Lung (tissue), 12 donors: Measurements from ENCODE around the gene ENSA. TPM values are rescaled to one million over a fixed set of nuclear protein-coding genes. Genes with fewer than 3 reads are reported as not detected.

Experiments used
- ATAC-seq: fragments of 200-7000 bp; cut with Tn5 transposase; one replicate; pipeline ENCODE4 v1.9.1; 2020; ENCODE audit warnings: moderate number of reproducible peaks; ENCODE audit not compliant: insufficient read depth, low FRiP score
- DNase-seq, 3 donors: peaks; one replicate each; pipeline ENCODE4 v3.0.0-alpha.2; 2013 to 2017
- H3K27ac ChIP-seq, 2 donors: one replicate each; pipeline ENCODE4 v1.5.1; 2013; ENCODE audit warnings: mild to moderate bottlenecking in 2 of 2, moderate library complexity in 2 of 2, control low read depth in 1 of 2, inconsistent platforms in 1 of 2, low read depth in 1 of 2, low read length in 1 of 2
- H3K27me3 ChIP-seq, 3 donors: one replicate each; pipeline ENCODE4 v1.5.1; 2013; ENCODE audit warnings: low read length in 2 of 3; ENCODE audit not compliant: control insufficient read depth in 3 of 3, insufficient read depth in 3 of 3
- H3K36me3 ChIP-seq, 4 donors: one replicate each; pipeline ENCODE4 v1.5.1; 2013; ENCODE audit warnings: low read length in 4 of 4, mild to moderate bottlenecking in 1 of 4, moderate library complexity in 1 of 4; ENCODE audit not compliant: control insufficient read depth in 4 of 4, insufficient read depth in 4 of 4
- H3K4me1 ChIP-seq, 5 donors: one replicate each; pipeline ENCODE4 v1.5.1; 2013; ENCODE audit warnings: low read length in 5 of 5, mild to moderate bottlenecking in 2 of 5, moderate library complexity in 1 of 5; ENCODE audit not compliant: control insufficient read depth in 5 of 5, insufficient read depth in 5 of 5
- H3K4me3 ChIP-seq: one replicate; pipeline ENCODE4 v1.5.1; 2013; ENCODE audit warnings: mild to moderate bottlenecking, control low read depth, moderate library complexity
- H3K9ac ChIP-seq, 2 donors: one replicate each; pipeline ENCODE4 v1.5.1; 2013; ENCODE audit warnings: low read length in 2 of 2, control low read depth in 1 of 2; ENCODE audit not compliant: insufficient read depth in 1 of 2
- H3K9me3 ChIP-seq, 4 donors: one replicate each; pipeline ENCODE4 v1.5.1; 2013; ENCODE audit warnings: low read length in 3 of 4, mild to moderate bottlenecking in 1 of 4, moderate library complexity in 1 of 4; ENCODE audit not compliant: control insufficient read depth in 4 of 4, insufficient read depth in 3 of 4
- CTCF ChIP-seq: IDR thresholded peaks from 2 replicates; pipeline ENCODE4 v1.5.1; 2012; ENCODE audit warnings: mild to moderate bottlenecking; ENCODE audit errors: control extremely low read depth, extremely low read depth
- WGBS, 2 donors: extraction: QIAGEN DNeasy Blood & Tissue Kit; methylation state at CpG; one replicate each; pipeline ENCODE4 v1.1.7; 2013; 5-methylcytosine and 5-hydroxymethylcytosine counted together
- polyA plus RNA-seq, 2 donors: library from polyadenylated mRNA; stranded (reverse); fragments of 200-250 nt; gene quantifications; one replicate each; pipeline ENCODE4 v1.2.1, GENCODE V29; 2013
- total RNA-seq, 2 donors: library from RNA; depleted of rRNA in 1 of 2; stranded (reverse); fragments of >200 nt in 1 of 2; gene quantifications; one replicate each; pipeline ENCODE4 v1.2.1, GENCODE V29; 2014 to 2021
- donor health status: control.
- donor health status: control.
- donor health status: Bipolar disorder and iron deficiency.
- donor health status: healthy.
- donor health status: DM: yes; HTN: yes; CAD: no.

The ENSA gene
- total and polyA plus RNA-seq, 4 donors: 133 to 245 (median 158) TPM

GRCh38 chr1:150622303-150622975, 7.0 kb downstream of the ENSA start:
- Histone ChIP-seq H3K36me3 (peaks cover 22 to 66% (median 38%) of the 10 kb centered on the region in 4 donors), H3K27ac (peak overlapping the region; percentile 6 to 49), H3K4me3 (no peak overlapping the region), H3K9me3 (no peaks in the 10 kb centered on the region), H3K27me3 (no peaks in the 10 kb centered on the region), H3K4me1 (peaks cover 0 to 26% (median 0%) of the 10 kb centered on the region in 5 donors), H3K9ac (no peak overlapping the region)
- DNase-seq (peak in 1 of 3 donors; percentile 11), ATAC-seq (no peak)
- TF ChIP-seq CTCF: no peak
- WGBS, 2 donors: 35 to 40% methylated on average over 8 of the region's 8 CpGs

- DNase-seq (peak; percentile 52 to 75 (median 58)), ATAC-seq (no peak)
- TF ChIP-seq CTCF: peak; percentile 62
- Histone ChIP-seq H3K27me3 (no peaks in the 10 kb centered on the region), H3K36me3 (peaks cover 24 to 64% (median 36%) of the 10 kb centered on the region in 4 donors), H3K9ac (no peak overlapping the region), H3K4me1 (peaks cover 0 to 26% (median 0%) of the 10 kb centered on the region in 5 donors), H3K4me3 (no peak overlapping the region), H3K27ac (peak overlapping the region; percentile 49 to 67), H3K9me3 (no peaks in the 10 kb centered on the region)
- 54 to 56% methylated on average over 8 of the region's 8 CpGs for WGBS, 2 donors
Measured at GRCh38 chr1:150621497-150622302, 7.7 kb downstream of the ENSA start.

- H3K27me3 ChIP-seq: no peaks in the 10 kb centered on the region
- 97 to 100% methylated on average over 2 of the region's 2 CpGs for whole genome bisulfite sequencing, 2 donors
- DNase-seq (no peak), ATAC-seq (no peak)
- H3K27ac ChIP-seq: peak overlapping the region; percentile 49 to 52
- H3K36me3 ChIP-seq: peaks cover 20 to 59% (median 32%) of the 10 kb centered on the region in 4 donors
- H3K9me3 ChIP-seq: no peaks in the 10 kb centered on the region
- H3K9ac ChIP-seq: no peak overlapping the region
- H3K4me3 ChIP-seq: no peak overlapping the region
- peaks cover 0 to 26% (median 0%) of the 10 kb centered on the region in 5 donors for H3K4me1 ChIP-seq
- no peak for TF ChIP-seq CTCF
Measured at GRCh38 chr1:150620919-150621318, 8.5 kb downstream of the ENSA start.
